Measurements from ENCODE around the gene ELOVL6.

GRCh38 chr4:110154582-110154981 lies 43.8 kb downstream of the ELOVL6 start:
- TF ChIP-seq, protein P1, sequence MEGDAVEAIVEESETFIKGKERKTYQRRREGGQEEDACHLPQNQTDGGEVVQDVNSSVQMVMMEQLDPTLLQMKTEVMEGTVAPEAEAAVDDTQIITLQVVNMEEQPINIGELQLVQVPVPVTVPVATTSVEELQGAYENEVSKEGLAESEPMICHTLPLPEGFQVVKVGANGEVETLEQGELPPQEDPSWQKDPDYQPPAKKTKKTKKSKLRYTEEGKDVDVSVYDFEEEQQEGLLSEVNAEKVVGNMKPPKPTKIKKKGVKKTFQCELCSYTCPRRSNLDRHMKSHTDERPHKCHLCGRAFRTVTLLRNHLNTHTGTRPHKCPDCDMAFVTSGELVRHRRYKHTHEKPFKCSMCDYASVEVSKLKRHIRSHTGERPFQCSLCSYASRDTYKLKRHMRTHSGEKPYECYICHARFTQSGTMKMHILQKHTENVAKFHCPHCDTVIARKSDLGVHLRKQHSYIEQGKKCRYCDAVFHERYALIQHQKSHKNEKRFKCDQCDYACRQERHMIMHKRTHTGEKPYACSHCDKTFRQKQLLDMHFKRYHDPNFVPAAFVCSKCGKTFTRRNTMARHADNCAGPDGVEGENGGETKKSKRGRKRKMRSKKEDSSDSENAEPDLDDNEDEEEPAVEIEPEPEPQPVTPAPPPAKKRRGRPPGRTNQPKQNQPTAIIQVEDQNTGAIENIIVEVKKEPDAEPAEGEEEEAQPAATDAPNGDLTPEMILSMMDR (IDR thresholded peaks at IDR 0.05) = no peak
- no peak for TF ChIP-seq POLR2A (IDR thresholded peaks at IDR 0.05)
